ENCODE results near the gene STN1.

DNA sequence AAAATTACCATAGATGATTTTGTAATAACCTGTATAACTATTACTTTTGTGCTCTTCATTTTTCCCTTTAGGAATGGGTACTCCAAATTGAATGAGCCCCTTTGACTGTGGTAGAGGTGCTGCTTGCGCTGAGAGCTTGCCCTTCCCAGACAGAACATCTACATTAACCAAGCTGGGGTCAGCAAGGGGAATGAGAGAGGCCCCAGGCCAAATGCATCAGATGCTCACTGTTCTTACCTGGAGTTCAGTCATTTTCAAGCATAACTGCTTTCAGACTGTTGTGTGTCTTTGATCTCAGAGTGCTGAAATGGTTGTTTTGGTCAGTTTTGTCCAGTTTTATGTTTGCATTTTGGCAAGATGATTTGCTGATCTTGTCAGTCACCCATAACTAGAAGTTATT, 7.6 kb upstream of the STN1 start:
- TF ChIP-seq TAF1 (IDR thresholded peaks at IDR 0.05; ENCODE audit: low read depth, low read length) (no peak), POLR2AphosphoS5 (IDR thresholded peaks at IDR 0.05; ENCODE audit: low read depth, low read length) (no peak)

All from GM12891 (cell line).